ENCODE results near the gene TRHDE.

Gene TRHDE

GRCh38 chr12:72307229-72307628 is 35.1 kb downstream of the TRHDE start:
- DNase-seq (ENCODE audit: low read depth), result no peak
- H3K4me3 ChIP-seq (ENCODE audit: low read depth, low read length), result no peak overlapping the region

- no peak for DNase-seq (ENCODE audit: low read depth)
- no peak overlapping the region for H3K4me3 ChIP-seq (ENCODE audit: low read depth, low read length)
Measured at GRCh38 chr12:72311946-72312345, 39.8 kb downstream of the TRHDE start.

- DNase-seq (ENCODE audit: low read depth), result no peak
- no peak overlapping the region for H3K4me3 ChIP-seq (ENCODE audit: low read depth, low read length)
Measured at GRCh38 chr12:72313806-72314205, 41.6 kb downstream of the TRHDE start.

GRCh38 chr12:72315858-72316257 is 43.7 kb downstream of the TRHDE start:
- DNase-seq (ENCODE audit: low read depth), result no peak
- no peak overlapping the region for H3K4me3 ChIP-seq (ENCODE audit: low read depth, low read length)

- DNase-seq (ENCODE audit: low read depth), result no peak
- H3K4me3 ChIP-seq (ENCODE audit: low read depth, low read length), result no peak overlapping the region
Measured at GRCh38 chr12:72318341-72318740, 46.2 kb downstream of the TRHDE start.

GRCh38 chr12:72323881-72324280 is 51.7 kb downstream of the TRHDE start:
- no peak overlapping the region for H3K4me3 ChIP-seq (ENCODE audit: low read depth, low read length)
- DNase-seq (ENCODE audit: low read depth), result no peak

GRCh38 chr12:72330301-72330700 is 58.1 kb downstream of the TRHDE start:
- DNase-seq (ENCODE audit: low read depth), result peak; percentile 73
- peak overlapping the region; percentile 19 for H3K4me3 ChIP-seq (ENCODE audit: low read depth, low read length)

GRCh38 chr12:72330784-72331183 is 58.6 kb downstream of the TRHDE start:
- H3K4me3 ChIP-seq (ENCODE audit: low read depth, low read length), result no peak overlapping the region
- no peak for DNase-seq (ENCODE audit: low read depth)

- no peak overlapping the region for H3K4me3 ChIP-seq (ENCODE audit: low read depth, low read length)
- DNase-seq (ENCODE audit: low read depth), result no peak
Measured at GRCh38 chr12:72337382-72337781, 65.2 kb downstream of the TRHDE start.

- H3K4me3 ChIP-seq (ENCODE audit: low read depth, low read length), result no peak overlapping the region
- DNase-seq (ENCODE audit: low read depth), result no peak
Measured at GRCh38 chr12:72337946-72338345, 65.8 kb downstream of the TRHDE start.

- H3K4me3 ChIP-seq (ENCODE audit: low read depth, low read length), result no peak overlapping the region
- DNase-seq (ENCODE audit: low read depth), result no peak
Measured at GRCh38 chr12:72338437-72338836, 66.3 kb downstream of the TRHDE start.

- H3K4me3 ChIP-seq (ENCODE audit: low read depth, low read length), result no peak overlapping the region
- DNase-seq (ENCODE audit: low read depth), result peak; percentile 43
Measured at GRCh38 chr12:72346363-72346944, 74.3 kb downstream of the TRHDE start.

- no peak overlapping the region for H3K4me3 ChIP-seq (ENCODE audit: low read depth, low read length)
- no peak for DNase-seq (ENCODE audit: low read depth)
Measured at GRCh38 chr12:72349491-72349890, 77.3 kb downstream of the TRHDE start.

- no peak overlapping the region for H3K4me3 ChIP-seq (ENCODE audit: low read depth, low read length)
- no peak for DNase-seq (ENCODE audit: low read depth)
Measured at GRCh38 chr12:72359416-72359815, 87.2 kb downstream of the TRHDE start.

- H3K4me3 ChIP-seq (ENCODE audit: low read depth, low read length), result no peak overlapping the region
- DNase-seq (ENCODE audit: low read depth), result peak; percentile 7
Measured at GRCh38 chr12:72365151-72365550, 93.0 kb downstream of the TRHDE start.

GRCh38 chr12:72366255-72366654 is 94.1 kb downstream of the TRHDE start:
- DNase-seq (ENCODE audit: low read depth), result no peak
- H3K4me3 ChIP-seq (ENCODE audit: low read depth, low read length), result no peak overlapping the region

- no peak overlapping the region for H3K4me3 ChIP-seq (ENCODE audit: low read depth, low read length)
- DNase-seq (ENCODE audit: low read depth), result peak; percentile 8
Measured at GRCh38 chr12:72368298-72368697, 96.1 kb downstream of the TRHDE start.

- no peak overlapping the region for H3K4me3 ChIP-seq (ENCODE audit: low read depth, low read length)
- DNase-seq (ENCODE audit: low read depth), result peak; percentile 6
Measured at GRCh38 chr12:72368719-72369422, 96.7 kb downstream of the TRHDE start.

GRCh38 chr12:72369423-72369959 is 97.3 kb downstream of the TRHDE start:
- H3K4me3 ChIP-seq (ENCODE audit: low read depth, low read length), result no peak overlapping the region
- DNase-seq (ENCODE audit: low read depth), result no peak

- DNase-seq (ENCODE audit: low read depth), result no peak
Measured at GRCh38 chr12:72380441-72380840, 108.3 kb downstream of the TRHDE start.

GRCh38 chr12:72388322-72388721 is 116.2 kb downstream of the TRHDE start:
- no peak for DNase-seq (ENCODE audit: low read depth)
- H3K4me3 ChIP-seq (ENCODE audit: low read depth, low read length), result no peak overlapping the region

More at GRCh38 chr12:72380441-72380840, 108.3 kb downstream of the TRHDE start:
- no peak overlapping the region for H3K4me3 ChIP-seq (ENCODE audit: low read depth, low read length)
